B cell (primary cell): ENCODE results near the gene TOMM40.
"Not testable (repeated sequence)": the region's sequence is repeated elsewhere in the genome, so short reads cannot be mapped to it uniquely, and the experiment has no call there.

Experiments
- CTCF ChIP-seq: fragments of 200-600 bp; IDR thresholded peaks from one replicate; pipeline ENCODE4 v1.8.0; 2022; ENCODE audit warnings: antibody characterized with exemption, mild to moderate bottlenecking
- EZH2 ChIP-seq: IDR thresholded peaks from 2 replicates; pipeline ENCODE4 v1.6.1; 2012; ENCODE audit warnings: borderline replicate concordance, low read depth, mild to moderate bottlenecking, moderate library complexity, low read length; ENCODE audit not compliant: insufficient read depth, poor library complexity, severe bottlenecking

- not testable (repeated sequence) for TF ChIP-seq CTCF, EZH2
These were observed 35.4 kb downstream of the TOMM40 start for GRCh38 chr19:44926245-44927077.
